BLaER1 treated with 17β-estradiol and CSF1 and Interleukin-3, amounts not matched to agents 10 nM and 100 nM (cell line): ENCODE data around the gene LDLRAD1.

Experiments used
- H3K27ac ChIP-seq, 11 experiments: shearing (Covaris generic); formaldehyde crosslinking; 2 replicates each; pipeline ENCODE4 v1.8.1; 2022
- H3K27me3 ChIP-seq, 11 experiments: shearing (Covaris generic); formaldehyde crosslinking; 2 replicates each; pipeline ENCODE4 v1.8.1; 2022
- H3K36me3 ChIP-seq, 11 experiments: shearing (Covaris generic); formaldehyde crosslinking; 2 replicates each; pipeline ENCODE4 v1.8.1; 2022
- H3K4me1 ChIP-seq, 10 experiments: shearing (Covaris generic); formaldehyde crosslinking; 2 replicates each; pipeline ENCODE4 v1.8.1; 2022
- H3K4me2 ChIP-seq, 11 experiments: shearing (Covaris generic); formaldehyde crosslinking; 2 replicates each; pipeline ENCODE4 v1.8.1; 2022
- H3K4me3 ChIP-seq, 10 experiments: shearing (Covaris generic); formaldehyde crosslinking; 2 replicates each; pipeline ENCODE4 v1.8.1; 2022
- H3K9ac ChIP-seq, 11 experiments: shearing (Covaris generic); formaldehyde crosslinking; 2 replicates each; pipeline ENCODE4 v1.8.1; 2022
- H3K9me3 ChIP-seq, 11 experiments: shearing (Covaris generic); formaldehyde crosslinking; replicated peaks in 1 of 11; 2 replicates each; pipeline ENCODE4 v1.8.1; 2022
- H4K20me1 ChIP-seq, 11 experiments: shearing (Covaris generic); formaldehyde crosslinking; 2 replicates each; pipeline ENCODE4 v1.8.1; 2022
- Cebpa-rat ChIP-seq, 11 experiments: shearing (Covaris generic); IDR thresholded peaks; 2 replicates each; pipeline ENCODE4 v1.8.1; 2022

Gene LDLRAD1

GRCh38 chr1:53964109-53964508 is 53.9 kb downstream of the LDLRAD1 start:
- TF ChIP-seq Cebpa-rat (IDR thresholded peaks at IDR 0.05), result no peak
- no peaks in the 10 kb centered on the region for H3K4me1 ChIP-seq
- H3K27ac ChIP-seq, result no peak overlapping the region
- no peaks in the 10 kb centered on the region for H3K27me3 ChIP-seq
- H4K20me1 ChIP-seq, result peaks cover 0 to 5% (median 0%) of the 10 kb centered on the region in 11 experiments; a peak in 1 of 22 replicates
- H3K9me3 ChIP-seq, result no peaks in the 10 kb centered on the region
- peaks cover 80 to 97% (median 94%) of the 10 kb centered on the region in 11 experiments for H3K36me3 ChIP-seq
- H3K4me2 ChIP-seq, result no peak overlapping the region
- no peak overlapping the region for H3K9ac ChIP-seq
- H3K4me3 ChIP-seq, result no peak overlapping the region

- Histone ChIP-seq H3K36me3 (peaks cover 74 to 97% (median 93%) of the 10 kb centered on the region in 11 experiments), H3K4me2 (no peak overlapping the region), H3K4me3 (no peak overlapping the region), H3K9ac (no peak overlapping the region), H3K27me3 (no peaks in the 10 kb centered on the region), H3K9me3 (no peaks in the 10 kb centered on the region), H4K20me1 (peaks cover 0 to 5% (median 0%) of the 10 kb centered on the region in 11 experiments; a peak in 1 of 22 replicates), H3K27ac (no peak overlapping the region), H3K4me1 (no peaks in the 10 kb centered on the region)
- no peak for TF ChIP-seq Cebpa-rat (IDR thresholded peaks at IDR 0.05)
These were observed 54.5 kb downstream of the LDLRAD1 start for GRCh38 chr1:53963460-53963859.

GRCh38 chr1:53962395-53962794 is 55.6 kb downstream of the LDLRAD1 start:
- no peak overlapping the region for H3K4me2 ChIP-seq
- H3K27me3 ChIP-seq, result no peaks in the 10 kb centered on the region
- peaks cover 0 to 5% (median 0%) of the 10 kb centered on the region in 11 experiments; a peak in 2 of 22 replicates for H4K20me1 ChIP-seq
- H3K9me3 ChIP-seq, result no peaks in the 10 kb centered on the region
- no peak overlapping the region for H3K4me3 ChIP-seq
- H3K4me1 ChIP-seq, result no peaks in the 10 kb centered on the region
- no peak for TF ChIP-seq Cebpa-rat (IDR thresholded peaks at IDR 0.05)
- H3K27ac ChIP-seq, result no peak overlapping the region
- H3K36me3 ChIP-seq, result peaks cover 72 to 97% (median 93%) of the 10 kb centered on the region in 11 experiments
- no peak overlapping the region for H3K9ac ChIP-seq

GRCh38 chr1:53959664-53960250 is 58.2 kb downstream of the LDLRAD1 start:
- Histone ChIP-seq H3K27me3 (no peaks in the 10 kb centered on the region), H3K9ac (no peak overlapping the region), H3K4me2 (no peak overlapping the region), H3K4me1 (peaks cover 0 to 7% (median 0%) of the 10 kb centered on the region in 10 experiments; a peak in 2 of 20 replicates), H3K9me3 (no peaks in the 10 kb centered on the region), H4K20me1 (peaks cover 0 to 8% (median 0%) of the 10 kb centered on the region in 11 experiments; a peak in 4 of 22 replicates), H3K27ac (no peak overlapping the region), H3K36me3 (peaks cover 66 to 97% (median 81%) of the 10 kb centered on the region in 11 experiments), H3K4me3 (no peak overlapping the region)
- no peak for TF ChIP-seq Cebpa-rat (IDR thresholded peaks at IDR 0.05)
